HepG2 (cell line): ENCODE data around the gene SIRT5. TPM values are rescaled to one million over a fixed set of nuclear protein-coding genes. Genes with fewer than 3 reads are reported as not detected.

Experiments
- ATAC-seq: fragments of 200-7000 bp; cut with Tn5 transposase; 3 replicates; pipeline ENCODE4 v1.9.1; 2020; ENCODE audit warnings: mild to moderate bottlenecking, moderate library complexity
- BruUV-seq: library from RNA; stranded (reverse); fragments of 400-500 nt; replicated peaks from 2 replicates; lab custom pipeline; 2021; lab: Mats Ljungman, UMichigan
- CTCF ChIA-PET: fragments of 300-600 bp; formaldehyde crosslinking; extraction: SDS; loops from one replicate; lab custom pipeline; 2021; ENCODE audit warnings: low total read pairs, inconsistent platforms, low intra/inter-chr PET ratio; lab: Yijun Ruan, JAX
- POLR2A ChIA-PET: fragments of 350-600 bp; sonication (Branson Sonifier 250); formaldehyde crosslinking; loops from one replicate; lab custom pipeline; 2020; ENCODE audit warnings: antibody characterized with exemption, inconsistent platforms; lab: Yijun Ruan, JAX
- DNase-seq: peaks from one replicate; pipeline ENCODE4 v3.0.0-alpha.2; 2015; ENCODE audit warnings: low spot score
- FAIRE-seq: peaks from 3 replicates; lab custom pipeline; 2011; peaks lifted over from hg19 to GRCh38; lab: Jason Lieb, UNC
- H2AFZ ChIP-seq: one replicate; pipeline ENCODE4 v1.6.1; 2011; ENCODE audit warnings: low read length, inconsistent platforms
- H3K27ac ChIP-seq: fragments of 300-600 bp; 3 replicates; pipeline ENCODE4 v1.8.0; 2011; ENCODE audit warnings: mixed run types, mild to moderate bottlenecking, mixed read lengths, low read length, inconsistent platforms; ENCODE audit not compliant: insufficient read depth; ENCODE audit errors: extremely low read length
- H3K27me3 ChIP-seq, 2 experiments: fragments of 200-600 bp in 1 of 2; 2 replicates in 1 of 2; 3 replicates in 1 of 2; pipeline versions ENCODE4 v1.6.0 to v1.8.0; 2011; ENCODE audit warnings: low read length in 2 of 2, mild to moderate bottlenecking in 2 of 2, moderate library complexity in 2 of 2, inconsistent platforms in 1 of 2; ENCODE audit not compliant: insufficient read depth in 2 of 2, control insufficient read depth in 1 of 2
- H3K36me3 ChIP-seq, 2 experiments: fragments of 200-600 bp in 1 of 2; replicated peaks in 1 of 2; 2 replicates in 1 of 2; 3 replicates in 1 of 2; pipeline versions ENCODE4 v1.5.1 to v1.8.0; 2011; ENCODE audit warnings: low read length in 2 of 2, inconsistent platforms in 1 of 2; ENCODE audit not compliant: insufficient read depth in 2 of 2, control insufficient read depth in 1 of 2
- H3K4me1 ChIP-seq: 2 replicates; pipeline ENCODE4 v1.5.1; 2012; ENCODE audit warnings: low read length, inconsistent platforms; ENCODE audit not compliant: insufficient read depth
- H3K4me2 ChIP-seq: 2 replicates; pipeline ENCODE4 v1.6.0; 2011; ENCODE audit warnings: low read depth, low read length, inconsistent platforms
- H3K4me3 ChIP-seq, 3 experiments: fragments of 200-600 bp in 1 of 3; sonication (generic), shearing (Covaris generic) in 1 of 3; replicated peaks in 1 of 3; 2 replicates each; pipeline ENCODE4 v1.5.1; 2011 to 2016; ENCODE audit warnings: low read length in 3 of 3, inconsistent platforms in 2 of 3, low read depth in 2 of 3, mild to moderate bottlenecking in 2 of 3, control low read depth in 1 of 3, mixed read lengths in 1 of 3; ENCODE audit not compliant: insufficient read depth in 1 of 3
- H3K79me2 ChIP-seq: one replicate; pipeline ENCODE4 v1.6.1; 2011; ENCODE audit warnings: low read length, inconsistent platforms; ENCODE audit not compliant: insufficient read depth
- H3K9ac ChIP-seq: 2 replicates; pipeline ENCODE4 v1.6.0; 2011; ENCODE audit warnings: mild to moderate bottlenecking, low read depth, low read length, inconsistent platforms; ENCODE audit not compliant: insufficient read depth
- H3K9me3 ChIP-seq: 2 replicates; pipeline ENCODE4 v1.5.1; 2012; ENCODE audit warnings: mild to moderate bottlenecking, low read length
- H4K20me1 ChIP-seq: 2 replicates; pipeline ENCODE4 v1.6.0; 2011; ENCODE audit warnings: inconsistent platforms, mild to moderate bottlenecking, low read length, moderate library complexity; ENCODE audit not compliant: insufficient read depth
- CHCHD3 ChIP-seq: sonication (generic); formaldehyde crosslinking; IDR thresholded peaks from 2 replicates; pipeline ENCODE4 v1.8.0; 2022; ENCODE audit warnings: mild to moderate bottlenecking, missing genetic modification reagents, moderate library complexity
- HMGA1 ChIP-seq: sonication (generic); formaldehyde crosslinking; conservative IDR thresholded peaks from 2 replicates; pipeline ENCODE4 v1.4.0; 2020; ENCODE audit warnings: missing genetic modification reagents
- HOXA3 ChIP-seq: sonication (generic); formaldehyde crosslinking; IDR thresholded peaks from 2 replicates; pipeline ENCODE4 v1.5.0; 2020; ENCODE audit warnings: missing genetic modification reagents
- MIER3 ChIP-seq: IDR thresholded peaks from 2 replicates; pipeline ENCODE4 v1.6.1; 2016; ENCODE audit warnings: missing compliant biosample characterization, borderline replicate concordance
- MXD4 ChIP-seq: IDR thresholded peaks from 2 replicates; pipeline ENCODE4 v1.6.1; 2016; ENCODE audit warnings: mild to moderate bottlenecking, missing biosample characterization, missing genetic modification reagents
- NFRKB ChIP-seq: fragments of 450-650 bp; IDR thresholded peaks from 2 replicates; pipeline ENCODE4 v1.6.1; 2017
- PHF20 ChIP-seq: sonication (generic); formaldehyde crosslinking; IDR thresholded peaks from 2 replicates; pipeline ENCODE4 v1.5.0; 2020; ENCODE audit warnings: mild to moderate bottlenecking, missing genetic modification reagents
- POLR2G ChIP-seq: fragments of 200-400 bp; formaldehyde crosslinking; IDR thresholded peaks from 2 replicates; pipeline ENCODE4 v1.6.1; 2018; ENCODE audit warnings: mild to moderate bottlenecking, low read depth, low read length, moderate library complexity
- RBFOX2 ChIP-seq: fragments of 200-400 bp; formaldehyde crosslinking; IDR thresholded peaks from 2 replicates; pipeline ENCODE4 v1.6.1; 2017; ENCODE audit warnings: low read depth, mild to moderate bottlenecking, low read length
- REXO4 ChIP-seq: sonication (generic); formaldehyde crosslinking; IDR thresholded peaks from 2 replicates; pipeline ENCODE4 v1.8.0; 2022; ENCODE audit warnings: missing genetic modification reagents, mild to moderate bottlenecking, borderline replicate concordance
- SP5 ChIP-seq: IDR thresholded peaks from 2 replicates; pipeline ENCODE4 v1.6.1; 2016; ENCODE audit warnings: low read depth, borderline replicate concordance
- ZKSCAN1 ChIP-seq: fragments of 150-350 bp; IDR thresholded peaks from 2 replicates; pipeline ENCODE4 v1.6.1; 2014; ENCODE audit warnings: low read length
- ZNF235 ChIP-seq: sonication (generic); formaldehyde crosslinking; IDR thresholded peaks from 2 replicates; pipeline ENCODE4 v1.8.1; 2023; ENCODE audit warnings: mild to moderate bottlenecking, missing genetic modification reagents, borderline replicate concordance
- ZNF33A ChIP-seq: sonication (generic); formaldehyde crosslinking; IDR thresholded peaks from 2 replicates; pipeline ENCODE4 v1.5.1; 2020; ENCODE audit warnings: missing genetic modification reagents, mild to moderate bottlenecking, moderate library complexity, borderline replicate concordance
- ZNF580 ChIP-seq: IDR thresholded peaks from 2 replicates; pipeline ENCODE4 v1.6.1; 2016; ENCODE audit warnings: low read depth, borderline replicate concordance
- ZNF691 ChIP-seq: sonication (generic); formaldehyde crosslinking; IDR thresholded peaks from 2 replicates; pipeline ENCODE4 v1.4.0; 2020; ENCODE audit warnings: missing genetic modification reagents, low read depth, mild to moderate bottlenecking, borderline replicate concordance
- ZNF740 ChIP-seq: sonication (generic); formaldehyde crosslinking; IDR thresholded peaks from 2 replicates; pipeline ENCODE4 v1.4.0; 2020; ENCODE audit warnings: missing genetic modification reagents
- WGBS: methylation state at CpG from one replicate; pipeline ENCODE4 v1.1.6; 2017; ENCODE audit warnings: low lambda C conversion rate; 5-methylcytosine and 5-hydroxymethylcytosine counted together
- in situ Hi-C: cut with HindIII; loops from 2 replicates; pipeline ENCODE4 v1.10.0; 2017; ENCODE audit warnings: low pct_unique_long_range_greater_than_20kb; ENCODE audit not compliant: extremely low pct_ligation_motif_present
- intact Hi-C: fragments of 100-400 bp; cut with micrococcal nuclease; formaldehyde crosslinking; loops from one replicate; pipeline ENCODE4 v1.10.0; 2022; ENCODE audit not compliant: unreplicated experiment
- polyA plus RNA-seq, 8 experiments: library from polyadenylated mRNA; depleted of rRNA in 3 of 8; stranded (reverse) in 7 of 8; unstranded in 1 of 8; fragments of >200 nt; fragmentation: Illumina TruSeq in 4 of 8; extraction: Trizol in 4 of 8; gene quantifications; 2 replicates each; pipeline versions ENCODE4 v1.2.1 to v1.2.3, GENCODE V29; 2011 to 2016; ENCODE audit warnings: low read depth in 4 of 8, missing spikeins in 1 of 8, mixed read lengths in 1 of 8; ENCODE audit not compliant: insufficient read depth in 1 of 8
- total RNA-seq, 5 experiments: library from RNA; depleted of rRNA; stranded (reverse); fragments of >200 nt; fragmentation: Illumina TruSeq; extraction: Trizol; gene quantifications; 2 replicates each; pipeline ENCODE4 v1.2.3, GENCODE V29; 2016; ENCODE audit warnings: low read depth in 1 of 5

SIRT5 gene
- total and polyA plus RNA-seq, 2 of the 13 experiments (the other 11 are each of a cell fraction or from before 2014, with no cell fraction given) = 14.1 to 16.6 TPM

GRCh38 chr6:13615792-13616120 is 41.4 kb downstream of the SIRT5 start (continued):
- TF ChIP-seq SP5 (CRISPR knock-in tag) (peak; percentile 59; the same call in 1 of the 2 replicates), ZNF33A (CRISPR knock-in tag) (no peak)

GRCh38 chr6:13617066-13617465 is 42.7 kb downstream of the SIRT5 start:
- H3K79me2 ChIP-seq = peaks cover 43% of the 10 kb centered on the region
- WGBS = 86% methylated on average over 2 of the region's 2 CpGs
- in situ Hi-C loops = loop anchor here (5.0 kb wide), 2 partner anchors 40 to 90 kb away; no protein-coding TSS in a partner anchor
- peaks cover 35% of the 10 kb centered on the region for H3K4me1 ChIP-seq
- CTCF ChIA-PET = no interaction called here
- H3K9ac ChIP-seq = no peak overlapping the region
- no peak overlapping the region for H2AFZ ChIP-seq
- H3K9me3 ChIP-seq = no peaks in the 10 kb centered on the region
- peaks cover 17% of the 10 kb centered on the region for H4K20me1 ChIP-seq
- DNase-seq (no peak), ATAC-seq (no peak), FAIRE-seq (no peak)
- H3K4me2 ChIP-seq = peak overlapping the region; percentile 85
- BruUV-seq = no TSS peak
- H3K4me3 ChIP-seq = peak overlapping the region in 2 of 3 experiments; percentile 89 to 97; a peak in 2 of 6 replicates
- POLR2A ChIA-PET = interaction anchor here (1.2 to 5.3 kb wide), 4 partner anchors 8 to 95 kb away, joined by 3 to 175 read pairs (median 28); partner anchors contain the start of gene RANBP9
- intact Hi-C loops = loop anchor here (5.0 kb wide), 2 partner anchors 45 to 95 kb away; partner anchors contain the start of gene RANBP9
- TF ChIP-seq ZNF235 (CRISPR knock-in tag) (no peak), HOXA3 (CRISPR knock-in tag) (no peak), MIER3 (no peak), ZNF580 (CRISPR knock-in tag) (no peak), NFRKB (no peak), CHCHD3 (CRISPR knock-in tag) (no peak), POLR2G (0 out of 2 replicates have a peak, but pooled peaks have one; percentile 26), PHF20 (CRISPR knock-in tag) (no peak), ZNF691 (CRISPR knock-in tag) (no peak), ZNF740 (CRISPR knock-in tag) (0 out of 2 replicates have a peak, but pooled peaks have one; percentile 49), HMGA1 (CRISPR knock-in tag) (no peak), ZKSCAN1 (no peak), REXO4 (CRISPR knock-in tag) (no peak), MXD4 (CRISPR knock-in tag) (no peak), RBFOX2 (0 out of 2 replicates have a peak, but pooled peaks have one; percentile 5)
- no peaks in the 10 kb centered on the region; a peak in 1 of 5 replicates for H3K27me3 ChIP-seq
- peaks cover 11 to 51% of the 10 kb centered on the region in 2 experiments for H3K36me3 ChIP-seq
- no peak overlapping the region for H3K27ac ChIP-seq
